Omental fat pad (tissue), 4 donors: ENCODE data around the gene TCN2. TPM values are rescaled to one million over a fixed set of nuclear protein-coding genes. Genes with fewer than 3 reads are reported as not detected.

Experiments used
- ATAC-seq: fragments of 150-250 bp; one replicate; pipeline ENCODE4 v1.9.1; 2016; ENCODE audit warnings: mild to moderate bottlenecking, moderate library complexity; ENCODE audit not compliant: low FRiP score
- DNase-seq: peaks from one replicate; pipeline ENCODE4 v3.0.0-alpha.2; 2019; ENCODE audit warnings: low spot score
- CTCF ChIP-seq, 3 donors: fragments of 450-650 bp; IDR thresholded peaks; one replicate each; pipeline ENCODE4 v1.5.1; 2016 to 2017; ENCODE audit warnings: antibody characterized with exemption in 3 of 3, mild to moderate bottlenecking in 3 of 3, moderate library complexity in 2 of 3
- total RNA-seq, 4 donors: library from RNA; depleted of rRNA; stranded (reverse); fragments of >200 nt; gene quantifications; one replicate each; pipeline ENCODE4 v1.1.0, GENCODE V29; 2016

Gene TCN2
- total RNA-seq, 4 donors from 2014 or later: 61.3 to 139 (median 73.6) TPM

GRCh38 chr22:30646518-30647160, 39.7 kb downstream of the TCN2 start:
- no peak for TF ChIP-seq CTCF (IDR thresholded peaks at IDR 0.05)
- no peak for ATAC-seq

GRCh38 chr22:30647536-30647935, 40.6 kb downstream of the TCN2 start:
- DNase-seq: no peak
- no peak for ATAC-seq
- no peak for TF ChIP-seq CTCF (IDR thresholded peaks at IDR 0.05)

More at GRCh38 chr22:30646518-30647160, 39.7 kb downstream of the TCN2 start:
- no peak for DNase-seq

GRCh38 chr22:30648825-30649224, 41.9 kb downstream of the TCN2 start:
- no peak for DNase-seq
- TF ChIP-seq CTCF (IDR thresholded peaks at IDR 0.05): no peak
- ATAC-seq: no peak

DNA sequence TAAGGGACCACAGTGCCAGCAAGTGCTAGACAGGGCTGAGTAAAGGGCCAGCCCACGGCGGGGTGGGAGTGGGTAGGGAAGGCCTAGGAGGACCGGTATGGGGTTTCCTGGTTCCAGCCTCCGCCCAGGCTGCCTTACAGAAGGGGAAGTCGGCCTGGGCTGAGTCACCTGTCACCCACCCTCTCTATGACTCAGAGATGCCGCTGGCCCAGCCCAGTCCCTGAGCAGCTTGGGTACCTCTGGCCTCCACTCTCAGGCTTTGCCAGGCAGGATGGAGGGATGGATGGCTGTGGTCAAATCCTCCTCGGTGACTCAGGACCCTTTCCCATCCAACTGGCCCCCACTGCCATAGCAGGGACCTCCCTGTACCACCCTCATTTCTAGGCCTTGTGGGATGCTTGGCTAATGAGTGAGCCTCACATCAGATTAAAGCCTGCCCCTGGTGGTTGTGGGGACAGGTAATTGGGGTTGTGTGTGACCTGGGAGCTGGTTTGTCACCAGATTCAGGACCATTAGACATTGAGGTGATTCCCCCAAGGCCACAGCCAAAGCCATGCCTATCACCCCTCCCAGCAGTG, 42.5 kb downstream of the TCN2 start:
- DNase-seq (peak; percentile 25), ATAC-seq (peak; percentile 84)
- TF ChIP-seq CTCF (IDR thresholded peaks at IDR 0.05): no peak

- ATAC-seq: no peak
Observed at GRCh38 chr22:30650508-30651116, 43.6 kb downstream of the TCN2 start.

DNA sequence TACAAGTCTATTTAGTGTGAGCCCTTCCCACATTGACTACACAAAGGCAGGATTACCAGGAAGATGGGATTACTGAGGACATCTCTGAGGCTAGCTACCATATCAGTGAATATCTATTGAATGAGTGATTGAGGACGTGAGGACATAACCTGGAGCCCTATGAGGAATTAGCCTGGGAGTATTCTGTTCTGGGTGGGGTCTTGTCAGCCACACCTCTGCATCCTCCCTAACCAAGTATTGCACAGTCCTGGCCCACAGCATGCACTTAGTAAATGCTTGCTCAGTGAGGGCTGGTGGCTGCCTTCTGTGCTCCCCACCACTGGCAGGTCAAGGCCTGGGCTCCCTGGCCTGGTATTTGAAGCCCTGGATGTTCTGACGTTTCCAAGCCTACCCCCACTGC, 45.9 kb downstream of the TCN2 start:
- no peak for TF ChIP-seq CTCF (IDR thresholded peaks at IDR 0.05)
- DNase-seq: no peak
- peak; percentile 16 for ATAC-seq

More at GRCh38 chr22:30650508-30651116, 43.6 kb downstream of the TCN2 start:
- no peak for TF ChIP-seq CTCF (IDR thresholded peaks at IDR 0.05)
- DNase-seq: no peak

- DNase-seq (no peak), ATAC-seq (no peak)
- TF ChIP-seq CTCF (IDR thresholded peaks at IDR 0.05): no peak
Observed at GRCh38 chr22:30654361-30654760, 47.4 kb downstream of the TCN2 start.
